SH-SY5Y (cell line): ENCODE measurements around the gene SIGLEC12.

Source experiments
- GATA2 ChIP-seq: IDR thresholded peaks from 2 replicates; pipeline ENCODE4 v1.6.1; 2011; ENCODE audit warnings: mild to moderate bottlenecking, low read depth, low read length
- GATA3 ChIP-seq: IDR thresholded peaks from 2 replicates; pipeline ENCODE4 v1.6.1; 2011; ENCODE audit warnings: low read depth, mild to moderate bottlenecking, low read length, moderate library complexity

SIGLEC12 gene

DNA sequence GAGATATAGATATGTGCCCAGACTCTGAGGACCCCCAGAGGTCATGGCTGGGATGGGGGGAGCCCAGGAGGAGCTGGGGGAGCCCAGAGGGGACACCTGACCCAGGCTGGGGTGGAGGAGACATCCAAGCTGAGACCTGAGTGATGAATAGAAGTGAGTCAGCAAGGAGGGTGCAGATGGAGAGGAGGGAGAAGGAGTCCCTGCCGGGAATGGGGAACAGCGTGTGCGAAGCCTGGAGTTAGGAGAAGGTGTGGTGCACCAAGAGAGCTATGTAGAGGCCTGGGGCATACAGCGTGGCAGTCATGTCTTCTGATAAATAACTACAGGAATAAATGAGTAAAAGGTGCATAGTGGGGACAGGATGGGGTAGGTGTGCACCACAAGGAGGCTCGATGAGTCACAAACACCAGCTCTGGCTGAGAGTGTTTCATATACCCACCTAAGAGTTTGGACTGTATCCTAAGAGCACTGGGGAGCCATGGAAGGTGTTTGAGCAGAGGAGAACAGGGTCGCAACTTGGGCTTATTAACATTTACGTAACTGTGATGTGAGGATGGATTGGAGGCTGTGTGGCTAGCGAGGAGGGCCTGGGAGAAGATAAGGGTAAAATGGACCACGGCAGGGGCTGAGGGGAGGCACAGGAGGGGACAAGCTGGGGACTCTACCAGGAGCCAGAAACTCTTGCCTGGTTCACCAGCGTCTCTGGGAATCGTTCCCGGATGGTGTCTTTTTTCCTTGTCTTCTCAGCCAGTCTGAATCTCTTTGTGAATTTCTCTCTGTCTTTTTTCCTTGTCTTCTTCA lies 21.9 kb downstream of the SIGLEC12 start:
- TF ChIP-seq GATA2 (no peak), GATA3 (no peak)

DNA sequence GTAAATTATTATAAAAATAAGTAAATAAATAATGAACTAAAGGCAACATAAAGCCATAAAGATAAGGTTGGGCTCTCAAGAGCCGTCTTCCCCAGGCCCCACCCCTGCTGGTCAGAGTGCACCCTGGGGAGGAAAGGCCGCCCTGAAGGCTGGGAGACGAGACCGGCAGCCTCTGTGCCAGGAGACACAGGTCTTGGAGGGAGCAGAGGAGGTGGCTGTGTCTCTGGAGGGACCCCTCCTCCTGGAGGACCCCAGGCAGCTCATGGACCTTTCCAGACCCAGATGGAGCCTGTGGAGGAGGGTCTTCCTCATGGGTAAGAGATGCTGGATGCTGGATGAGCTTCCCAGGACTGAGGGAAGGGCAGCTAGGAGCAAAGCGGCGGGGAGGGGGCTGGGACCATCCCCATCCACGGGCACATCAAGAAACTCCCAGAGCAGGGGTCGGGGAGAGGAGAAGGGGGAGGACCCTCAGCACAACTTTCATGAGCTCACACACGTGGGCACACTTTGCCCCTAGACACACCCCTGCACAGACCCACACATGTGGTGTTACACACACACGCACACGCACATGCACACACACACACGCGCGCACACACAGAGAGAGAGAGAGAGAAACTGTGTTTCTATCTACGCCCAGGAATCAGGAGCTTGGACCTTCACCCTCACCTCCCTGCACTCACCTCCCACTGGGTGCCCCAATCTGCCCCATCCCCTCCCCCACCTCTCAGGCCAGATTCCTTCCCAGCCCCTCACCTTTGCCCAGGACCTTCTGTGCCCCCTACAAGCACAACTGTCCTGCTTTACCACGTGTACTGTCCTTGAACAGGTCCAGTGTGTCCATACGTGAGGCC lies 23.0 kb downstream of the SIGLEC12 start, which contains the start of gene CEACAM18:
Gene CEACAM18 (plus strand): TSS at position 159 of the 854 bp plus-strand sequence.
- TF ChIP-seq GATA3: no peak
- TF ChIP-seq GATA2: no peak

DNA sequence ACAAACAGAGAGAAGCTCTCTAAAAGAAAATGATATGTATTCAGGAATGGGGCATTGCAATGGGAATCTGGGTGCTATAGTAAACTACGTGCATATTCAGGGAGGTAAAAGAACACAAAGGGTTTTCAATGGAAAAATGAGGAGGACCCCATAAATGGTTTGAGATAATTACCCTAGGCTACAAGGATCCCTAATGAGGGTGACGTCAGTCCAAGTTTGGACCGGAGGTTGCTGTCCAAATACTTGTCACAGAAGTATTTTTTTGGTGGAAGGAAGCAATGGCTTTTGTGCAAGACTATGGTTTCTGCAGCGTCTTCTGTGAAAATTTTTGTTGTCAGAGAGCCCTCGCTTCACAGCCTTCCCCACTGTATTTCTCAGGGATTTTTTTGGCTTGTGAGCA lies 24.3 kb downstream of the SIGLEC12 start:
- TF ChIP-seq GATA2: no peak
- no peak for TF ChIP-seq GATA3

DNA sequence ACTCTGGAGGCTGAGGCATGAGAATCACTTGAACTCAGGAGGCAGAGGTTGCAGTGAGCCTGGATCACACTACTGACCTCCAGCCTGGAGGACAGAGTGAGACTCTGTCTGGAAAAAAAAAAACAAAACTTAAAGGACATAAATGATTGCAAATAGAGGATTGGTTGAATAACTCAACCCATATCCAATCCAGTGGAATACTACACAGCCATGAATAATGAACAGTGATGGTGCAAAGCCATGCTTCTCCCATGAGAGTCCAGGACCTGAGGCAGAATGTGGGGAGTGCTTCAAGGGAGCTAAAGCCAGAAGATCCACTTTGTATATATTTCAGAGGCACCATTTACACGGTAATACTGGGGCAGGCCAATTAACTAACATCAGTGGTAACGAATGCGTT lies 25.4 kb downstream of the SIGLEC12 start:
- TF ChIP-seq GATA3 (no peak), GATA2 (no peak)

DNA sequence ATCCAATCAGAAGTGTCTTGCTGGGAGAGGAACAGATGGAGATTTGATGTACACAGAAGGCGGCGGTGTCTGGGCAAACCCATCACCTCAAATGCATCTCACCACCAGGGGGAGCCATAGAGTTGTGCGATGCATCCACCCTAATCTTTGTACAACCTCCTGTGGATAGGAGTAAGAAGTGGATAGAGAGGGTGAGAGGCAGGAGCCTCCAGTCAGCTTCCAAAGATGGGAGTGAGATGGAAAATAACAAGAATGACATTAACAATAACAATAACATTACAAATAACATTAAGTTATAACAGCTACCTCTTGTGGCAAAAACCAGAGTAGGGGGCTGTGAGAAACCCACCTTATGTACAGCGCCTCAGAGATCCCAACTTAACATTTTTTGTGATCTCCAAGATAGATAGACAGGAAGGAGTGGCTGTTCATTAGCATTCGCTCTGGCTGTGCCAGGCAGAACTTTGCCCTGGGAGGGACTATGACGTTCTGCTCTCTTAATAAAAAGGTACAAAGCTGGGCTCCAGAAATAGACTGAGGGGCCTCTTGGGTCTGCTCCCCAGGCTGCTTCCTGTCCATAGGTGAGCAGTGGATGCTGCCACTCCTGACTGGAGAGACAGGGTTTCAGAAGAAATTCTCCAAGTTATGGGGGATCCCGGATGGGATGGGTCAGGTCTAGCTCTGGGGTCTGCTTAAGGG lies 28.4 kb downstream of the SIGLEC12 start:
- no peak for TF ChIP-seq GATA2
- no peak for TF ChIP-seq GATA3

DNA sequence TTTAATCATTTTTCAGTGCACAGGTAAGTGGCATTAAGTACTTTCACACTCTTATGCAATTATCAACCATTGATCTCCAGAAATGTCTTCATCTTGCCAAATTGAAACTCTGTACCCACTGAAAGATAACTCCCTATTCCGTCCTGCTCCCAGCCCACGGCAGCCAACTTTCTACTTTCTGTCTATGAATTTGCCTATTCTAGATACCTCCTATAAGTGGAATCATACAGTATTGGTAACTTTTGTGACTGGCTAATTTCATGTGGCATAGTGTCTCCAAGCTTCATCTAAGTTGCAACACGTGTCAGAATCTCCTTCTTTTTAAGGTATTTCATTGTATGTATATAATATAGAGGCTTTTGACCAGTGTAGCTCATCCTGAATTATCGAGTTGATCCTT lies 29.0 kb downstream of the SIGLEC12 start:
- TF ChIP-seq GATA3 (no peak), GATA2 (no peak)

DNA sequence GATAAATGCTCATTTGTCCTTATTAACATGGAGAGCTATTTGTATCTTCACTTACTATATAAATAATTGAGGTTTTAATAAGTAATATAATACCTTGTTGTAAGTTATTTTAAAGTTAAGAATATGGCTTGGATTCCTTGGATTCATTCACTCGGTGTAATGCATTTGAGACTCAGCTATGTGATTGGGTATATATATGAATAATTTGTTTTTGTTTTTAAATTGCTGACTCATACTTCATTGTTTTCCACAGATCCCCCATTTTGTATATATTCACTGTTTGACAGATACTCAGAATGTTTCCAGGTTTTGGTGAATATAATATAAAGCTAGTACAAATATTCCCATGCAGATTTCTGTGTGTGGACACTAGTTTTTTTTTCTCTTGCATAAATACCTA lies 30.1 kb downstream of the SIGLEC12 start:
- TF ChIP-seq GATA2 (no peak), GATA3 (no peak)

DNA sequence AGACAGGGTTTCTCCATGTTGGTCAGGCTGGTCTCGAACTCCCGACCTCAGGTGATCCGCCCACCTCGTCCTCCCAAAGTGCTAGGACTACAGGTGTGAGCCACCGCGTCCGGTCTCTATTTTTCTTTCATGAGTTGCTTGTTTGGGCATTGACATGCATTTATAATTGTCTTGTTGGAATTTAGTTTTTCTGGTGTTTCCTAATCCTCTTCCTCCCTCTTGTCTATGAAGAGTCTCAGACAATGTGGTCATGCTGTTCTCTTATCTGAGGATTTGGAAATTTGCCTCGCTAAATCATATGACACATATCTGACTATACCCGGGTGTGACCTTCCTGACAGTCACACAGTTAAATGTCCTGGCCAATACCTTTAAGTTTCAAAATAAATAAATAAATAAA lies 30.6 kb downstream of the SIGLEC12 start:
- TF ChIP-seq GATA3 (no peak), GATA2 (no peak)

DNA sequence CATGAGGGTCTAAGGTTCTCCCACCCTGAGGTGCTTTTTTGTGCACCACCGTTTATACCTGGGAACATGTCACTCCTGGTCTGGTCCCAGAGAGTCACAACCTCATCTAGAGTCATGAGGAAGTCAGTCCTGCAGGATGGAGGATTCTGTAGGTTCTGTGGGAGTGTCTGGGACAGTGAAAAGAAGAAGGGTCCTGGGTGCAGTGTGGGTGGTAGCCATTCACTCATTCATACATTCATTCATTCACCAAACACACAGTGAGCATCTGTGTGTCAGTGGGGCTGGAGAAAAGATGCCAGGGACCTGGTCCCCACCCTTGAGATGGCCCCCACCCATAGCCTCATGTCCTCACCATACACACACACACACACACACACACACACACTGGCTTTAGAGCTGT lies 32.0 kb downstream of the SIGLEC12 start:
- TF ChIP-seq GATA2: no peak
- no peak for TF ChIP-seq GATA3

DNA sequence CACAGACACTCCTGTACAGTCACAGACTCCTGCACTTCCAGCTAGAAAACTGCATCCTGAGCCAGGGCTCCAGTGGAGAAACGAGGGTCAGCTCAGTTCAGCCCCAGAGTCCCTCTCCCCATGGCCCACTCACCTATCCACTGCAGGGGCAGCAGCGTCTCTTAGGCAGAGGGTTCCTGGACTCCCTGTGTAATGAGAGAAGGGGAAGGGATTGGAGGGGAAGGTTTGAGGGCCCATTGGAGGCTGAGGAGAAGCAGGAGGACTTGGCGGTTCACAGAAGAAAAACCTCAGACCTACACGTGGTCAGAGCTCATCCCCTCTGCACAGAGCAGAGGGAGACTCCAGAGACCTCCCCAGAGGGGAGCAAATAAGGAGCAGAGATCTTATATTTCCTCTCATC lies 32.4 kb downstream of the SIGLEC12 start:
- no peak for TF ChIP-seq GATA3
- no peak for TF ChIP-seq GATA2

DNA sequence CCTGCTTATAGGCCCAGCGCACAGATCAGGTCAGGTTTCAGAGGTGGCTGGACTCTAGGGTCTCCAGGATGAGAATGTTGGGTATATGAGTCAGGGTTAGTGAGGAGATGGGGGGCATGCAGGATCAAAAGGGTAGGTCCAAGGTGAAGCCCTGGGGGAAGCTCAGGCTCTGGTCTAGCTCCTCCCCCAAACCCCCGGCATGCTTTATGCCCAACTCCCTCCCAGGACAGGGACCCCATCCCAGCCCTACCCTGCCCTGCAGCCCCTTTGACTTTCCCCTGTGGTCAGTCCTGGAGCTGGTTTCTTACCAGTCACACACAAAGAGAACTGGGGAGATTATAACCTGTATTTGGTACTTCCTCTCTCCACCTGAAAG lies 33.1 kb downstream of the SIGLEC12 start:
- TF ChIP-seq GATA2 (no peak), GATA3 (no peak)

DNA sequence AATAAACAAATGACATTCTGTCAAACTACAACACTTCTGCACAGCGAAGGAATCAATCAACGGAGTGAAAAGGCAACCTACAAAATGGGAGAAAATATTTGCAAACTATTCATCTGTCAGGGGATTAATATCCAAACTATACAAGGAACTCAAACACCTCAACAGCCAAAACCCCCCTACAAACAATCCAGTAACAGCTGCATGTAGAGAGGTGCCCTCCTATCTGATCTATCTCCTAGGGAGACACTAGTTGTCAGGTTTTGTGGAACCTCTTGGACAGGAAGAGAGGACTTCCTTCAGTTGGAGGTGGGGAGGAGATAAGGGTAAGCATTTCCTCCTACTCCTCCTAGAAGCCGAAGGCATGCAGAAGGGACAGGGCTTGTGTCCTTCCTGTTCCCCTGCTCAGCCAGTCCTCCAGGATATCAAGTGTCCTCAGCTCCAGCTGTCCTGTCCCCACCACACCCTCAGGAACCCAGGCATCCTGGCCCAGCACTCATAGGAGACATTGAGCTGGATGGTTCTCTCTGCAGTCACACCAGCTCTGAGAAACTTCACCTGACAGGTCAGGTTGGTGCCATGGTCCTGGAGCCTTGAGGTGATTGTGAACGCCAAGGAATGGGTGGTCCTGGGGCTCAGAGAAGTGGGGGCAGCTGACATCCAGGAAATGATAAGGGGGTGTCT lies 33.6 kb downstream of the SIGLEC12 start:
- TF ChIP-seq GATA3 (no peak), GATA2 (no peak)

DNA sequence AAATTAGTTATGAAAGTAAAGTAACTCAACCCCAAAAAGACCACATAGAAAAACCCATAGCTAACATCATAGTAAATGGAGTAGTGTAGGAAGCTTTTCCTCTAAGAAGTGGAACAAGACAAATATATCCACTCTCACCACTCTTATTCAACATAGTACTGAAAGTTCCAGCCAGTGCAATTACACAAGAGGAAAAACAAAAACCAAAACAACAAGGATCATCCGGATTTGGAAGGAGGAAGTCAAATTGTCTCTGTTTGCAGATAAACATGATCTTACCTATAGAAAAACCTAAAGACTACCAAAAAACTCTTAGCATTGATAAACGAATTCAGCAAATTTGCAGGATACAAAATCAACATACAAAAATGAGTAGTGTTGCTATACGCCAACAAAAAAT lies 34.9 kb downstream of the SIGLEC12 start:
- no peak for TF ChIP-seq GATA2
- no peak for TF ChIP-seq GATA3

DNA sequence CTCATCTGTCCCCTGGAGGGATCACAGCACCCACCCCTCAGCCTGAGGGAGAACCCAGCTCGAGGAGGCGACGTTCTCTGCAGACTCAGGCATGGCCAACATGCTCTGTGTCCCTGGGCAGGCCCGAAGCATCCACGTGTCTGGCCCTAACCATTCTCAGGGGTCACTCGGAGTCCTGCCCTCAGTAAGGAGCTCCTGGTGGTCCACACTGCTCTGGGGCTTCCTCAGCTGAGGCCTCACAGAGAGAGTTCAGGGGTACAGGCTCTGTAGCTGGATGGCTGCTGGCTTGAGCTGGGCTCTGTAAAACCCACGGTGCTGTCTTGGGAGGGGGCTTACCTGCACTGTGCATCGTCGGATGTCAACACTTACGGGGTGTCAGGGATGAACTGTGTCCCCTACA lies 38.9 kb downstream of the SIGLEC12 start:
- TF ChIP-seq GATA2 (no peak), GATA3 (no peak)
